K562 (cell line): ENCODE measurements around the gene WASF2. TPM values are rescaled to one million over a fixed set of nuclear protein-coding genes. Genes with fewer than 3 reads are reported as not detected.

Source experiments
- BRF1 ChIP-seq: IDR thresholded peaks from 3 replicates; pipeline ENCODE4 v1.6.1; 2011; ENCODE audit warnings: borderline replicate concordance, mild to moderate bottlenecking; ENCODE audit not compliant: insufficient read length; ENCODE audit errors: extremely low read depth
- HMG20B ChIP-seq: fragments of 250-450 bp; sonication (Bioruptor Pico); IDR thresholded peaks from 2 replicates; pipeline ENCODE4 v1.5.0; 2021; ENCODE audit warnings: mild to moderate bottlenecking
- KAT2B ChIP-seq: IDR thresholded peaks from one replicate; pipeline ENCODE4 v1.6.1; 2012; ENCODE audit warnings: low read depth, mild to moderate bottlenecking, control low read depth, inconsistent platforms, low read length, moderate library complexity
- KLF13 ChIP-seq: fragments of 450-650 bp; IDR thresholded peaks from 2 replicates; pipeline ENCODE4 v1.6.1; 2016; ENCODE audit warnings: missing genetic modification characterization, low read depth, mild to moderate bottlenecking, missing compliant biosample characterization, moderate library complexity, borderline replicate concordance
- MCM2 ChIP-seq: fragments of 450-650 bp; IDR thresholded peaks from 2 replicates; pipeline ENCODE4 v1.6.1; 2017; ENCODE audit warnings: low read depth, mild to moderate bottlenecking
- NCOA2 ChIP-seq, 2 experiments: fragments of 450-650 bp; IDR thresholded peaks; 2 replicates each; pipeline ENCODE4 v1.6.1; 2018; ENCODE audit warnings: mild to moderate bottlenecking in 2 of 2, moderate library complexity in 1 of 2; ENCODE audit not compliant: partially characterized antibody in 2 of 2
- RB1 ChIP-seq: fragments of 450-650 bp; IDR thresholded peaks from 2 replicates; pipeline ENCODE4 v1.6.1; 2017; ENCODE audit warnings: low read depth, mild to moderate bottlenecking
- STAT5A ChIP-seq: IDR thresholded peaks from 2 replicates; pipeline ENCODE4 v1.6.1; 2012; ENCODE audit warnings: low read length, inconsistent platforms, borderline replicate concordance
- SUPT5H ChIP-seq: fragments of 450-650 bp; IDR thresholded peaks from 2 replicates; pipeline ENCODE4 v1.6.1; 2016
- TRIM28 ChIP-seq: fragments of 450-650 bp; IDR thresholded peaks from 2 replicates; pipeline ENCODE4 v1.6.1; 2017
- ZNF175 ChIP-seq: fragments of 200-800 bp; sonication (Bioruptor generic); IDR thresholded peaks from 2 replicates; pipeline ENCODE4 v1.6.1; 2016; ENCODE audit warnings: low read depth, mild to moderate bottlenecking, missing genetic modification characterization, missing compliant biosample characterization
- ZNF239 ChIP-seq: fragments of 250-450 bp; sonication (Bioruptor Pico); IDR thresholded peaks from 2 replicates; pipeline ENCODE4 v1.4.0; 2020; ENCODE audit warnings: mild to moderate bottlenecking
- ZNF764 ChIP-seq: fragments of 250-450 bp; sonication (Bioruptor Pico); IDR thresholded peaks from 2 replicates; pipeline ENCODE4 v1.4.0; 2020; ENCODE audit warnings: low read depth, mild to moderate bottlenecking, moderate library complexity
- polyA plus RNA-seq, 8 experiments: library from polyadenylated mRNA; depleted of rRNA in 4 of 8; stranded (reverse) in 5 of 8; unstranded in 3 of 8; fragments of >200 nt; fragmentation: Nextera tagmentation in 2 of 8; fragmentation: Illumina TruSeq in 1 of 8; extraction: Ambion mirVana in 2 of 8; extraction: Trizol in 1 of 8; gene quantifications; 2 replicates each; pipeline versions ENCODE4 v1.2.1 to v1.2.3, GENCODE V29; 2011 to 2014; ENCODE audit warnings: inconsistent platforms in 1 of 8, missing spikeins in 1 of 8
- total RNA-seq, 7 experiments: library from RNA; depleted of rRNA in 6 of 7; stranded (reverse); fragments of >200 nt in 6 of 7; fragmentation: Illumina TruSeq in 2 of 7; extraction: Trizol in 2 of 7; gene quantifications; 2 replicates each; pipeline versions ENCODE4 v1.2.1 to v1.2.3, GENCODE V29; 2011 to 2021; ENCODE audit warnings: low replicate concordance in 1 of 7
- TF ChIP-seq, protein P1 (sequence below): fragments of 450-650 bp; formaldehyde crosslinking; IDR thresholded peaks from 2 replicates; pipeline ENCODE4 v1.4.0; 2020; ENCODE audit warnings: mild to moderate bottlenecking, mixed read lengths
- TF ChIP-seq, protein P2 (sequence below), 2 experiments: fragments of 250-450 bp in 1 of 2; fragments of 450-650 bp in 1 of 2; sonication (Bioruptor Pico) in 1 of 2; IDR thresholded peaks; 2 replicates each; pipeline versions ENCODE4 v1.6.1 to v1.8.0; 2016 to 2021; ENCODE audit warnings: mild to moderate bottlenecking in 2 of 2, moderate library complexity in 2 of 2, missing compliant biosample characterization in 1 of 2, missing genetic modification characterization in 1 of 2
- TF ChIP-seq, protein P3 (sequence below): IDR thresholded peaks from 2 replicates; pipeline ENCODE4 v1.6.1; 2011; ENCODE audit warnings: borderline replicate concordance, low read depth, mild to moderate bottlenecking, moderate library complexity, low read length; ENCODE audit not compliant: insufficient read depth, poor library complexity, severe bottlenecking
- TF ChIP-seq, protein P4 (sequence below), 2 experiments: IDR thresholded peaks; 2 replicates each; pipeline ENCODE4 v1.6.1; 2012; ENCODE audit warnings: improper control_type of control experiment in 2 of 2, low read depth in 2 of 2, low read length in 2 of 2, borderline replicate concordance in 1 of 2
- TF ChIP-seq, protein P5 (sequence below): IDR thresholded peaks from 2 replicates; pipeline ENCODE4 v1.6.1; 2016; ENCODE audit warnings: missing genetic modification characterization, missing compliant biosample characterization
- TF ChIP-seq, protein P6 (sequence below): fragments of 450-650 bp; IDR thresholded peaks from one replicate; pipeline ENCODE4 v1.6.1; 2018; ENCODE audit warnings: mild to moderate bottlenecking, moderate library complexity; ENCODE audit not compliant: partially characterized antibody

The WASF2 gene
- total and polyA plus RNA-seq, 9 of the 15 experiments (the other 6 are each of a cell fraction or from before 2014, with no cell fraction given) = 8.2 to 163 (median 31.2) TPM

DNA sequence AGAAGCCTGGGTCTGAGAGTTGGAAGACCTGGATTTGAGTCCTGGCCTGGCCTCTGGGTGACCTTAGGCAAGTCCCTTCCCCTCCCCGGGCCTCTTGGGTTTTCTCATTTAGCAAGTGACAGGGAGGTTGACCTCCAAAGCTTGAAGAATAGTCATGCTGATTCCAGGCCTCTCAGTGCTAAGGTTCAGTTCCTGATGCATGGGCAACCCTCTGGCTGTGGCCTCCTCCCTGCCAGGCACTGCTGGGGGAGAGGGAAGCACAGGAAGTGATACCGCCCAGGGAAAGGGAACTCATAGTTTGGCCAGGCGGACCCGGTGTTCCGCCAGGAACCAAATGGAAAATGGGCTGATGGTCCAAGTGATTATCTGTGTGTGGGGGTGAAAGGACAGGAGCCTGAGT is 23.6 kb upstream of the WASF2 start (continued):
- no peak for TF ChIP-seq NCOA2 (IDR thresholded peaks at IDR 0.05; ENCODE audit: partially characterized antibody in 2 of 2)
- no peak for TF ChIP-seq ZNF239
- TF ChIP-seq BRF1 = no peak
- no peak for TF ChIP-seq RB1
- TF ChIP-seq, protein P1, sequence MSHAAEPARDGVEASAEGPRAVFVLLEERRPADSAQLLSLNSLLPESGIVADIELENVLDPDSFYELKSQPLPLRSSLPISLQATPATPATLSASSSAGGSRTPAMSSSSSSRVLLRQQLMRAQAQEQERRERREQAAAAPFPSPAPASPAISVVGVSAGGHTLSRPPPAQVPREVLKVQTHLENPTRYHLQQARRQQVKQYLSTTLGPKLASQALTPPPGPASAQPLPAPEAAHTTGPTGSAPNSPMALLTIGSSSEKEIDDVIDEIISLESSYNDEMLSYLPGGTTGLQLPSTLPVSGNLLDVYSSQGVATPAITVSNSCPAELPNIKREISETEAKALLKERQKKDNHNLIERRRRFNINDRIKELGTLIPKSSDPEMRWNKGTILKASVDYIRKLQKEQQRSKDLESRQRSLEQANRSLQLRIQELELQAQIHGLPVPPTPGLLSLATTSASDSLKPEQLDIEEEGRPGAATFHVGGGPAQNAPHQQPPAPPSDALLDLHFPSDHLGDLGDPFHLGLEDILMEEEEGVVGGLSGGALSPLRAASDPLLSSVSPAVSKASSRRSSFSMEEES (CRISPR knock-in tag) = no peak
- TF ChIP-seq, protein P2, sequence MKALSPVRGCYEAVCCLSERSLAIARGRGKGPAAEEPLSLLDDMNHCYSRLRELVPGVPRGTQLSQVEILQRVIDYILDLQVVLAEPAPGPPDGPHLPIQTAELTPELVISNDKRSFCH (CRISPR knock-in tag; IDR thresholded peaks at IDR 0.05) = no peak
- TF ChIP-seq, protein P2 (tag; IDR thresholded peaks at IDR 0.05) = no peak
- TF ChIP-seq, protein P3, sequence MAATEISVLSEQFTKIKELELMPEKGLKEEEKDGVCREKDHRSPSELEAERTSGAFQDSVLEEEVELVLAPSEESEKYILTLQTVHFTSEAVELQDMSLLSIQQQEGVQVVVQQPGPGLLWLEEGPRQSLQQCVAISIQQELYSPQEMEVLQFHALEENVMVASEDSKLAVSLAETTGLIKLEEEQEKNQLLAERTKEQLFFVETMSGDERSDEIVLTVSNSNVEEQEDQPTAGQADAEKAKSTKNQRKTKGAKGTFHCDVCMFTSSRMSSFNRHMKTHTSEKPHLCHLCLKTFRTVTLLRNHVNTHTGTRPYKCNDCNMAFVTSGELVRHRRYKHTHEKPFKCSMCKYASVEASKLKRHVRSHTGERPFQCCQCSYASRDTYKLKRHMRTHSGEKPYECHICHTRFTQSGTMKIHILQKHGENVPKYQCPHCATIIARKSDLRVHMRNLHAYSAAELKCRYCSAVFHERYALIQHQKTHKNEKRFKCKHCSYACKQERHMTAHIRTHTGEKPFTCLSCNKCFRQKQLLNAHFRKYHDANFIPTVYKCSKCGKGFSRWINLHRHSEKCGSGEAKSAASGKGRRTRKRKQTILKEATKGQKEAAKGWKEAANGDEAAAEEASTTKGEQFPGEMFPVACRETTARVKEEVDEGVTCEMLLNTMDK = no peak
- TF ChIP-seq MCM2 = no peak
- no peak for TF ChIP-seq KLF13 (tag)
- TF ChIP-seq, protein P4, sequence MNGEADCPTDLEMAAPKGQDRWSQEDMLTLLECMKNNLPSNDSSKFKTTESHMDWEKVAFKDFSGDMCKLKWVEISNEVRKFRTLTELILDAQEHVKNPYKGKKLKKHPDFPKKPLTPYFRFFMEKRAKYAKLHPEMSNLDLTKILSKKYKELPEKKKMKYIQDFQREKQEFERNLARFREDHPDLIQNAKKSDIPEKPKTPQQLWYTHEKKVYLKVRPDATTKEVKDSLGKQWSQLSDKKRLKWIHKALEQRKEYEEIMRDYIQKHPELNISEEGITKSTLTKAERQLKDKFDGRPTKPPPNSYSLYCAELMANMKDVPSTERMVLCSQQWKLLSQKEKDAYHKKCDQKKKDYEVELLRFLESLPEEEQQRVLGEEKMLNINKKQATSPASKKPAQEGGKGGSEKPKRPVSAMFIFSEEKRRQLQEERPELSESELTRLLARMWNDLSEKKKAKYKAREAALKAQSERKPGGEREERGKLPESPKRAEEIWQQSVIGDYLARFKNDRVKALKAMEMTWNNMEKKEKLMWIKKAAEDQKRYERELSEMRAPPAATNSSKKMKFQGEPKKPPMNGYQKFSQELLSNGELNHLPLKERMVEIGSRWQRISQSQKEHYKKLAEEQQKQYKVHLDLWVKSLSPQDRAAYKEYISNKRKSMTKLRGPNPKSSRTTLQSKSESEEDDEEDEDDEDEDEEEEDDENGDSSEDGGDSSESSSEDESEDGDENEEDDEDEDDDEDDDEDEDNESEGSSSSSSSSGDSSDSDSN (IDR thresholded peaks at IDR 0.05; ENCODE audit: borderline replicate concordance in 1 of 2, low read depth in 2 of 2, low read length in 2 of 2) = no peak
- no peak for TF ChIP-seq ZNF175
- TF ChIP-seq TRIM28 = no peak
- TF ChIP-seq KAT2B = no peak
- TF ChIP-seq ZNF764 (CRISPR knock-in tag) = no peak
- TF ChIP-seq, protein P5, sequence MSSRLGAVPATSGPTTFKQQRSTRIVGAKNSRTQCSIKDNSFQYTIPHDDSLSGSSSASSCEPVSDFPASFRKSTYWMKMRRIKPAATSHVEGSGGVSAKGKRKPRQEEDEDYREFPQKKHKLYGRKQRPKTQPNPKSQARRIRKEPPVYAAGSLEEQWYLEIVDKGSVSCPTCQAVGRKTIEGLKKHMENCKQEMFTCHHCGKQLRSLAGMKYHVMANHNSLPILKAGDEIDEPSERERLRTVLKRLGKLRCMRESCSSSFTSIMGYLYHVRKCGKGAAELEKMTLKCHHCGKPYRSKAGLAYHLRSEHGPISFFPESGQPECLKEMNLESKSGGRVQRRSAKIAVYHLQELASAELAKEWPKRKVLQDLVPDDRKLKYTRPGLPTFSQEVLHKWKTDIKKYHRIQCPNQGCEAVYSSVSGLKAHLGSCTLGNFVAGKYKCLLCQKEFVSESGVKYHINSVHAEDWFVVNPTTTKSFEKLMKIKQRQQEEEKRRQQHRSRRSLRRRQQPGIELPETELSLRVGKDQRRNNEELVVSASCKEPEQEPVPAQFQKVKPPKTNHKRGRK (tag) = no peak
- no peak for TF ChIP-seq STAT5A
- TF ChIP-seq SUPT5H = no peak
- TF ChIP-seq, protein P6, sequence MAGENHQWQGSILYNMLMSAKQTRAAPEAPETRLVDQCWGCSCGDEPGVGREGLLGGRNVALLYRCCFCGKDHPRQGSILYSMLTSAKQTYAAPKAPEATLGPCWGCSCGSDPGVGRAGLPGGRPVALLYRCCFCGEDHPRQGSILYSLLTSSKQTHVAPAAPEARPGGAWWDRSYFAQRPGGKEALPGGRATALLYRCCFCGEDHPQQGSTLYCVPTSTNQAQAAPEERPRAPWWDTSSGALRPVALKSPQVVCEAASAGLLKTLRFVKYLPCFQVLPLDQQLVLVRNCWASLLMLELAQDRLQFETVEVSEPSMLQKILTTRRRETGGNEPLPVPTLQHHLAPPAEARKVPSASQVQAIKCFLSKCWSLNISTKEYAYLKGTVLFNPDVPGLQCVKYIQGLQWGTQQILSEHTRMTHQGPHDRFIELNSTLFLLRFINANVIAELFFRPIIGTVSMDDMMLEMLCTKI = no peak
- no peak for TF ChIP-seq HMG20B (CRISPR knock-in tag)
